Cardiac muscle cell (in vitro differentiated cells and primary cell): ENCODE measurements around the gene ATP12A. TPM values are rescaled to one million over a fixed set of nuclear protein-coding genes. Genes with fewer than 3 reads are reported as not detected.

Source experiments
- DNase-seq, 2 donors: peaks; one replicate each; pipeline versions ENCODE4 v3.0.0 to v3.0.0-alpha.2; 2010 to 2017; ENCODE audit warnings: low read depth in 1 of 2, low spot score in 1 of 2
- H3K27ac ChIP-seq: fragments of 200-600 bp; sonication (generic); 2 replicates; pipeline ENCODE4 v1.5.1; 2016
- H3K27me3 ChIP-seq: fragments of 200-600 bp; sonication (generic); 2 replicates; pipeline ENCODE4 v1.6.0; 2016; ENCODE audit warnings: control low read depth
- H3K36me3 ChIP-seq: fragments of 200-600 bp; sonication (generic); 2 replicates; pipeline ENCODE4 v1.5.1; 2016; ENCODE audit warnings: control low read depth
- H3K4me1 ChIP-seq: fragments of 200-600 bp; sonication (generic); 2 replicates; pipeline ENCODE4 v1.8.1; 2017; ENCODE audit warnings: low read depth, mild to moderate bottlenecking, mixed run types
- H3K4me3 ChIP-seq: fragments of 200-600 bp; sonication (generic); 2 replicates; pipeline ENCODE4 v1.5.1; 2016; ENCODE audit warnings: mild to moderate bottlenecking
- H3K9me3 ChIP-seq: fragments of 200-600 bp; sonication (generic); 2 replicates; pipeline ENCODE4 v1.5.1; 2017; ENCODE audit warnings: low read depth, mild to moderate bottlenecking, control low read depth
- CTCF ChIP-seq: IDR thresholded peaks from 2 replicates; pipeline ENCODE4 v1.5.1; 2012; ENCODE audit warnings: low read depth, mild to moderate bottlenecking, low read length
- polyA plus RNA-seq: library from polyadenylated mRNA; unstranded; fragments of >200 nt; fragmentation: Nextera tagmentation; extraction: Ambion mirVana; gene quantifications from 2 replicates; pipeline ENCODE4 v1.2.1, GENCODE V29; 2016
- total RNA-seq: library from RNA; depleted of rRNA; stranded (reverse); fragments of >200 nt; gene quantifications from 2 replicates; pipeline ENCODE4 v1.2.3, GENCODE V29; 2016

The ATP12A gene
- total and polyA plus RNA-seq, 2 experiments from 2014 or later, result not detected

GRCh38 chr13:24734950-24735349, 54.7 kb downstream of the ATP12A start:
- H3K9me3 ChIP-seq, result no peaks in the 10 kb centered on the region
- H3K27me3 ChIP-seq, result no peaks in the 10 kb centered on the region
- no peaks in the 10 kb centered on the region for H3K36me3 ChIP-seq
- H3K27ac ChIP-seq, result no peak overlapping the region
- TF ChIP-seq CTCF, result no peak
- H3K4me1 ChIP-seq, result no peaks in the 10 kb centered on the region
- DNase-seq, result no peak
- H3K4me3 ChIP-seq, result no peak overlapping the region

GRCh38 chr13:24737042-24737441, 56.8 kb downstream of the ATP12A start:
- H3K9me3 ChIP-seq, result no peaks in the 10 kb centered on the region
- H3K4me3 ChIP-seq, result no peak overlapping the region
- no peak for TF ChIP-seq CTCF
- H3K4me1 ChIP-seq, result no peaks in the 10 kb centered on the region
- H3K36me3 ChIP-seq, result no peaks in the 10 kb centered on the region
- no peaks in the 10 kb centered on the region for H3K27me3 ChIP-seq
- H3K27ac ChIP-seq, result no peak overlapping the region
- DNase-seq, result no peak

GRCh38 chr13:24738366-24738847, 58.2 kb downstream of the ATP12A start:
- Histone ChIP-seq H3K4me1 (no peaks in the 10 kb centered on the region), H3K27me3 (peaks cover 9% of the 10 kb centered on the region), H3K36me3 (no peaks in the 10 kb centered on the region), H3K4me3 (no peak overlapping the region), H3K27ac (no peak overlapping the region), H3K9me3 (no peaks in the 10 kb centered on the region)
- TF ChIP-seq CTCF, result no peak
- no peak for DNase-seq

- no peaks in the 10 kb centered on the region for H3K36me3 ChIP-seq
- no peak for DNase-seq
- H3K4me1 ChIP-seq, result no peaks in the 10 kb centered on the region
- peaks cover 27% of the 10 kb centered on the region for H3K27me3 ChIP-seq
- H3K4me3 ChIP-seq, result no peak overlapping the region
- H3K9me3 ChIP-seq, result no peaks in the 10 kb centered on the region
- H3K27ac ChIP-seq, result no peak overlapping the region
- no peak for TF ChIP-seq CTCF
Observed at GRCh38 chr13:24740014-24740890, 60.0 kb downstream of the ATP12A start.

GRCh38 chr13:24741016-24741662, 60.9 kb downstream of the ATP12A start:
- DNase-seq, result no peak
- Histone ChIP-seq H3K27me3 (peaks cover 36% of the 10 kb centered on the region), H3K4me1 (no peaks in the 10 kb centered on the region), H3K36me3 (no peaks in the 10 kb centered on the region), H3K9me3 (no peaks in the 10 kb centered on the region), H3K27ac (no peak overlapping the region), H3K4me3 (no peak overlapping the region)
- TF ChIP-seq CTCF, result peak; percentile 32
